Skeletal muscle tissue (tissue), 4 donors: ENCODE data around the gene KIAA1586. TPM values are rescaled to one million over a fixed set of nuclear protein-coding genes. Genes with fewer than 3 reads are reported as not detected.

Experiments
- H3K27ac ChIP-seq: one replicate; pipeline ENCODE4 v1.7.0; 2013; ENCODE audit warnings: mild to moderate bottlenecking, low read depth, low read length, inconsistent platforms
- H3K27me3 ChIP-seq, 3 donors: one replicate each; pipeline ENCODE4 v1.7.0; 2013; ENCODE audit warnings: low read length in 3 of 3; ENCODE audit not compliant: control insufficient read depth in 3 of 3, insufficient read depth in 3 of 3
- H3K36me3 ChIP-seq, 3 donors: one replicate each; pipeline ENCODE4 v1.7.0; 2013; ENCODE audit warnings: low read length in 3 of 3; ENCODE audit not compliant: control insufficient read depth in 3 of 3, insufficient read depth in 3 of 3
- H3K4me1 ChIP-seq, 3 donors: one replicate each; pipeline ENCODE4 v1.7.0; 2013; ENCODE audit warnings: low read length in 3 of 3, mild to moderate bottlenecking in 3 of 3; ENCODE audit not compliant: control insufficient read depth in 3 of 3, insufficient read depth in 3 of 3
- H3K4me3 ChIP-seq, 3 donors: one replicate each; pipeline ENCODE4 v1.7.0; 2013; ENCODE audit warnings: low read length in 3 of 3
- H3K9ac ChIP-seq, 3 donors: one replicate each; pipeline ENCODE4 v1.7.0; 2013; ENCODE audit warnings: low read length in 3 of 3, mild to moderate bottlenecking in 3 of 3, moderate library complexity in 2 of 3, low read depth in 1 of 3
- H3K9me3 ChIP-seq, 3 donors: one replicate each; pipeline ENCODE4 v1.7.0; 2013; ENCODE audit warnings: low read length in 3 of 3; ENCODE audit not compliant: control insufficient read depth in 3 of 3
- total RNA-seq: library from RNA; depleted of rRNA; stranded (reverse); fragments of >200 nt; gene quantifications from one replicate; pipeline ENCODE4 v1.2.3, GENCODE V29; 2014
- donor health status: Osteomylitis.

Gene KIAA1586
- total RNA-seq, 1 donor from 2014 or later = 15.7 TPM

GRCh38 chr6:57069920-57070331 is 23.4 kb downstream of the KIAA1586 start:
- Histone ChIP-seq H3K9me3 (no peaks in the 10 kb centered on the region), H3K27me3 (no peaks in the 10 kb centered on the region), H3K4me1 (no peaks in the 10 kb centered on the region), H3K9ac (no peak overlapping the region), H3K36me3 (peaks cover 0 to 6% (median 3%) of the 10 kb centered on the region in 3 donors), H3K27ac (no peak overlapping the region), H3K4me3 (no peak overlapping the region)

GRCh38 chr6:57072108-57072507 is 25.6 kb downstream of the KIAA1586 start:
- Histone ChIP-seq H3K27ac (no peak overlapping the region), H3K9me3 (no peaks in the 10 kb centered on the region), H3K36me3 (peaks cover 0 to 3% (median 3%) of the 10 kb centered on the region in 3 donors), H3K4me1 (no peaks in the 10 kb centered on the region), H3K27me3 (no peaks in the 10 kb centered on the region), H3K4me3 (no peak overlapping the region), H3K9ac (no peak overlapping the region)

GRCh38 chr6:57074383-57074782 is 27.9 kb downstream of the KIAA1586 start:
- Histone ChIP-seq H3K36me3 (no peaks in the 10 kb centered on the region), H3K27ac (no peak overlapping the region), H3K27me3 (no peaks in the 10 kb centered on the region), H3K9ac (no peak overlapping the region), H3K4me3 (no peak overlapping the region), H3K9me3 (no peaks in the 10 kb centered on the region), H3K4me1 (no peaks in the 10 kb centered on the region)

DNA sequence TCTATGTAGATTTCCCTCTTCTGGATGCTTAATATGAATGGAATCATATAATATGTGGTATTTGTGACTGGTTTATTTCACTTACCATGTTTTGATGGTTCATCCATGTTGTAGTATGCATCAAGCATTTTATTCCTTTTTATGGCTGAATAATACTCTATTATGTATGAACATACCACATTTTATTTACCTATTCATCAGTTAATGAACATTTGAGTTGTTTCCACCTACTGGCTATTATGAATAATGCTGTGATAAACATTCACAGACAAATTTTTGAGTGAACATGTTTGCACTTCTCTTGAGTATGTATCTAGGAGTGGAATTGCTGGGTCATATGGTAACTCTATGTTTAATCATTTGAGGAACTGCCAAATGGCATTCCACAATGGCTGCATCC is 28.6 kb downstream of the KIAA1586 start:
- Histone ChIP-seq H3K9me3 (no peaks in the 10 kb centered on the region), H3K27me3 (no peaks in the 10 kb centered on the region), H3K36me3 (no peaks in the 10 kb centered on the region), H3K4me1 (no peaks in the 10 kb centered on the region), H3K4me3 (no peak overlapping the region), H3K9ac (no peak overlapping the region), H3K27ac (no peak overlapping the region)

DNA sequence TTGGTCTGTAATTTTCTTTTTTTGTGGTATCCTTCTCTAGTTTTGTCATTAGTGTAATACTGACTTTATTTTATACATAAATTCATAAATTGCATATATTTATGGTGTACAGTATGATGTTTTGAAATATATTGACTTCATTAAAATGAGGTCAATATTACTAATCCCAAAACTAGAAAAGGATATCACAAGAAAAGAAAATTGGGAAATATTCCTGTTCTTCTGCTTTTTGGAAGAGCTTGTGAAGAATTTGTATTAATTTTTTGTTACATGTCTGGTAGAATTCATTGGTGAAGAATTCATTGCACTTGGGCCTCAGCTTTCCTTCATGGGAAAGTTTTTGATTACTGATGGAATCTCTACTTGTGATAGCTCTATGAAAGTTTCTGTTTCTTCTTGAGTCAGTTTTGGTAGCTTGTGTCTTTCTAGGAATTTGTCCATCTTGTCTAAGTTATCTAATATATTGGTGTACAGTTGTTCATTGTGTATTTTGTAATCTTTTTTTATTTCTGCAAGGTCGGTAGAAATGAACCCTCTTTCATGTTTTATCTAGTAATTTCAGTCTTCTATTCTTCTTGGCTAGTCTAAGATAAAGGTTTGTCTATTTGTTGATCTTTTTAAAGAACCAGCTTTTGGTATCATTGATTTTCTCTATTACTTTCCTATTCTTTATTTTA is 32.2 kb downstream of the KIAA1586 start:
- H3K27me3 ChIP-seq = no peaks in the 10 kb centered on the region
- no peaks in the 10 kb centered on the region for H3K9me3 ChIP-seq
- no peak overlapping the region for H3K4me3 ChIP-seq
- no peaks in the 10 kb centered on the region for H3K36me3 ChIP-seq
- no peak overlapping the region for H3K27ac ChIP-seq
- no peaks in the 10 kb centered on the region for H3K4me1 ChIP-seq
- H3K9ac ChIP-seq = no peak overlapping the region

DNA sequence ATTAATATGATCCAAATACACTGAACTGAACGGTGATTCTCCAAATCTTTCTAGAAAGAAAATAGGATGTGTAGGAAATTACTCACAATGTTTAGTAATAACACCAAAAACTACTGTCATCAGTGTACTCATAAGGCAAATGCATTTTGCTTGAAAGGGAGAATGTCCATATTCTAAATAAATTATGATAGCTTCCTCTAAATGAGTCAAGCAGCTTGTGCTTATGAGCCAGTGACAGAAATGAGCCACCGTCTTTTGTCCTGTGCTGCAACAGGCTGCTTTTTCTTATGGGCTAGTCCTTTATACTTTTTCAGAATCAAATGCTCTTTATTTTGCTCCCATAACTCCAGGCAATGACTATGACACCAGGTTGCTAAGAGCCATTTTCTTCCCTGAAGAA is 39.0 kb downstream of the KIAA1586 start:
- peaks cover 0 to 5% (median 0%) of the 10 kb centered on the region in 3 donors for H3K4me1 ChIP-seq
- no peaks in the 10 kb centered on the region for H3K36me3 ChIP-seq
- H3K27ac ChIP-seq = no peak overlapping the region
- no peak overlapping the region for H3K9ac ChIP-seq
- no peak overlapping the region for H3K4me3 ChIP-seq
- no peaks in the 10 kb centered on the region for H3K27me3 ChIP-seq
- H3K9me3 ChIP-seq = no peaks in the 10 kb centered on the region

DNA sequence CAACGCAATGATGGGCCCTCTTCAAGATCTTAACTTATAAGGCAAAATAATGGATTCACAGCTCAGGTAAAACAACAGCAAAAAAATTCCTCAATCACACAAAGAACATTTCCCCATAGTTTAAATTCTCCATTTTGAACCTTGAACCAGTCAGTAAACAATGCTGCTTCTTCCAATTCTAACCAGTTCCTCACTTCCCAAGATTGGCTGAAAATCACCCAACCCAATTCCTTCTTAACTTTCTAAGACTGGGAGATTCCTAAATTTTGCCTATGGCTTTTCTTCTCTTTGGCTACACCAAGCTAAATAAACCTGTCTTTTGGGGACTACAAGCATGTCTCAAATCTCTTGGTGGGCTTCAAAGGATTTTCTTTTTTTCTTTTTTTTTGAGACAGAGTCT is 40.4 kb downstream of the KIAA1586 start:
- no peak overlapping the region for H3K27ac ChIP-seq
- peaks cover 5 to 10% (median 6%) of the 10 kb centered on the region in 3 donors for H3K4me1 ChIP-seq
- H3K27me3 ChIP-seq = no peaks in the 10 kb centered on the region
- H3K9ac ChIP-seq = no peak overlapping the region
- no peak overlapping the region for H3K4me3 ChIP-seq
- H3K9me3 ChIP-seq = no peaks in the 10 kb centered on the region
- peaks cover 0 to 2% (median 0%) of the 10 kb centered on the region in 3 donors for H3K36me3 ChIP-seq

DNA sequence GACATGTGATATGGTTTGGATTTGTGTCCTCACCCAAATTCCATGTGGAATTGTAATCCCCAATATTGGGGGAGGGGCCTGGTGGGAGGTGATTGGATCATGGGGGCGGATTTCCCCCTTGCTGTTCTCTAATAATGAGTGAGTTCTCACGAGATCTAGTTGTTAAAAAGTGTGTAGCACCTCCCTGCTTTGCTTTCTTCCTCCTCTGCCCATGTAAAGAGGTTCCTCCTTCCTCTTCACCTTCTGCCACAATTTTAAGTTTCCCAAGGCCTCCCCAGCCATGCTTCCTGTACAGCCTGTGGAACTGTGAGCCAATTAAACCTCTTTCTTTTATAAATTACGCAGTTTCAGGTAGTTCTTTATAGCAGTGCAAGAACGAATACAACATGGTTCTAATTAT is 41.4 kb downstream of the KIAA1586 start:
- Histone ChIP-seq H3K27ac (no peak overlapping the region), H3K27me3 (no peaks in the 10 kb centered on the region), H3K9me3 (no peaks in the 10 kb centered on the region), H3K36me3 (peaks cover 0 to 2% (median 0%) of the 10 kb centered on the region in 3 donors), H3K4me1 (peaks cover 6 to 13% (median 7%) of the 10 kb centered on the region in 3 donors), H3K9ac (no peak overlapping the region), H3K4me3 (no peak overlapping the region)

- Histone ChIP-seq H3K4me1 (peaks cover 6 to 13% (median 10%) of the 10 kb centered on the region in 3 donors), H3K36me3 (peaks cover 0 to 2% (median 0%) of the 10 kb centered on the region in 3 donors), H3K27ac (no peak overlapping the region), H3K9ac (no peak overlapping the region), H3K27me3 (no peaks in the 10 kb centered on the region), H3K4me3 (peak overlapping the region; percentile 45 to 84 (median 73)), H3K9me3 (no peaks in the 10 kb centered on the region)
Measured at GRCh38 chr6:57089265-57089664, 42.8 kb downstream of the KIAA1586 start.

GRCh38 chr6:57089687-57090457 is 43.4 kb downstream of the KIAA1586 start, which contains the start of gene ZNF451:
Gene ZNF451, plus strand, starts transcription at chr6:57090188. Its CDS starts 66 bp downstream, at chr6:57090254.
- H3K27ac ChIP-seq = peak within 1 kb of the TSS; percentile 70

More at GRCh38 chr6:57089687-57090457, 43.4 kb downstream of the KIAA1586 start, which contains the start of gene ZNF451:
- Histone ChIP-seq H3K36me3 (peaks cover 0 to 2% (median 0%) of the 10 kb centered on the region in 3 donors), H3K4me1 (peaks cover 6 to 13% (median 10%) of the 10 kb centered on the region in 3 donors), H3K27me3 (no peaks in the 10 kb centered on the region), H3K9me3 (no peaks in the 10 kb centered on the region), H3K9ac (peak within 1 kb of the TSS; percentile 79 to 84 (median 81)), H3K4me3 (peak within 1 kb of the TSS; percentile 69 to 84 (median 73))
